GM21528 (cell line): ENCODE measurements around the gene BCAS2.

Experiments used
- ATAC-seq: cut with Tn5 transposase; IDR thresholded peaks from one replicate; pipeline ENCODE4 v1.9.1; 2021; ENCODE audit warnings: mild to moderate bottlenecking, moderate library complexity; ENCODE audit not compliant: unreplicated experiment, low FRiP score

Gene BCAS2

DNA sequence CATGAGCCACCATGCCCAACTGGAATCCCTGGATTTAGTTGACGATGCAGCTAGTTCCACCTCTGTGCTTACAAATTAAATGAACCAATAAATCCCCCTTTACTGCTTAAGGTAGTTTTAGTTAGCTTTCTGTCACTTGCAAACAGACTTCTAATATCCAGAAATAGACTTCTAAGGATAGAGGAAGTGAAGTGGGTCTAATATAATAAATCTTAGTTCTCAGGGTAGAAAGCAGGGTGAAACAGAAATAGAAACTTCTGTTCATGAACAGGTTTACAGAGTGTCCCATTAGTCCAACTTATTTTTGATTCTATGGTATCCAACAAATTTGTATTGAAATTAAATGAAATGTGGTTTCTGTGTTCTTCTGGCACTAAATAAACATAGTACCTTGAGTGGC, 20.1 kb downstream of the BCAS2 start:
- ATAC-seq: no peak

DNA sequence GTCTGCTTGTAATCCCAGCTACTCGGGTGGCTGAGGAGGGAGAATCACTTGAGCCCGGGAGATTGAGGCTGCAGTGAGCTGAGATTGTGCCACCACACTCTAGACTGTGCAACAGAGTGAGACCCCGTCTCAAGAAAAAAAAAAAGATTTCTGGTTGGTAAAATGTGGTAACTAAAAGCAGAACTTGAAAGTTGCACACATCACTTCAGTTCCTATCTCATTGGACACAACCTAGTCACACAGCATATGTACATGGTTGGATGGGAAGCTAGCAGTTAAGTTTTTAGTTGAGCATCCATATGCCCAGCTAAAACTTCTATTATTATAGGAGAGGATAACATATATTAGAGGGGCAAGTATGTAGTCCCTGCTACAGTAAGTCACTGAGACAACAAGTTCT, 22.1 kb downstream of the BCAS2 start:
- no peak for ATAC-seq

DNA sequence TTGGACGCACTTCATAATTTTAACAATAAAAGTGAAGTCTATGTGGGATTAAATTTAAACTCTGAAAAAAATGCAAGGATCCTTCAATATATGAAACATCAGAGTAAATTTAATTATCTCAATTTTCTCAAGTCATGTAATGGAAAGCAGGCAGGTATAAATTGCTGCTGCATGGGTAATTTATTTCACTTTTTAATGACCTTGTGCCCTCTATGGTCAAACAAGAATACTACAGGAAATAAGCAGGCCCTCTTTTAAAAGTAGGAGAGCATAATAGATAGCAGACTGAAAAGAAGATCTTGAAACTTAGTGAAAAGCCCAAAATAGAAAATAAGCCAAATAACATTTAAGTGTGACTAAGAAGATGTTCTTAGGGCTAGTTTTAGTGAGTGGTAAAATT, 22.9 kb downstream of the BCAS2 start:
- ATAC-seq: no peak

DNA sequence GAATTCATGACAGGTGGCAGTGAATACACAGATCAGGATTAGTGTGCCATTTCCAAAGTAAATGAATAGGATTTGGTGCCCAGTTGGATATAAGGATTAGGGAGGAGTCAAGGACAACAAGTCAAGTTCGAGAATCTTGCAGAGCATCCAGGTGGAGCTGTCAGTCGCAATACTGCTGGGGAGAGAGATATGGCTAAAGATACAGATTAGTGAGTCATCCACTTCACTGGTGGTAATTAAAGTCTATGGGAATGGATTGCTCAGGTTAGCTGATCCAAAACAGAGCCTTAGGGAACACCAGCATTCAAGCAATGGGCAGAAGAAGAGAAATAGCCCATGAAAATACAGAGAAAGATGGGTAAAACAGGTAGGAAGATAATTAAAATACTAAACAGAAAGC, 26.8 kb downstream of the BCAS2 start:
- ATAC-seq: no peak

DNA sequence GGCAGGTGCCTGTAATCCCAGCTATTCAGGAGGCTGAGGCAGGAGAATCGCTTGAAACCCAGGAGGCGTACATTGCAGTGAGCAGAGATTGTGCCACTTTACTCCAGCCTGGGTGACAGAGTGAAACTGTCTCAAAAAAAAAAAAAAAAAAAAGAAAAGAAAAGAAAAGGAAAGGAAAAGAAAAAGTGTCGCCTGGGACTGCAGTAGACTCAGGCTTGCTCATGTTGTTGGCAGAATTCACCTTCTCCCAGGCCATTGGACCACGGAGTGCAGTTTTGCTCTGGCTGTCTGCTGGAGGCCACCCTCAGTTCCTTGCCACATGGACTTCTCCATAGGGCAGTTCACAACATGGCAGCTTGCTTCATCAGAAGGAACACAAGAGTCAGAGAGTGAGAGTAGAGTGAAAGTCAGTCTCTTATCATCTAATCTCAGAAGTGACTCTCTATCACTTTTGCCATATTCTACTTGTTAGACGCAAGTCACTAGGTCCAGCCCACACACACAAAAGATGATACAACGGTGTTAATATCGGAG, 29.2 kb downstream of the BCAS2 start:
- ATAC-seq: no peak

DNA sequence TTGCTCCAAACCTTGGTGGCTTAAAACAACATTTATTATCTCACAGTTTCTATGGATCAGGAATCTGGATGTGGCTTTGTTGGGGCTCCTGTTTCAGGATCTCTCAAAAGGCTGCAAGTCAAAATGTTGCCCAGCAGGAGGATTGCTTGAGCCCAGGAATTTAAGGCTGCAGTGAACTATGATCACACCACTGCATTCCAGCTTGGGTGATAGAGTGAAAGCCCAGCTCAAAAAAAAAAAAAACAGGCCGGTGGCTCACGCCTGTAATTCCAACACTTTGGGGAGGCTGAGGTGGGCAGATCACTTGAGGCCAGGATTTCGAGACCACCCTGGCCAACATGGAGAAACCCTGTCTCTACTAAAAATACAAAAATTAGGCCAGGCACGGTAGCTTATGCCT, 30.0 kb downstream of the BCAS2 start:
- ATAC-seq: no peak

DNA sequence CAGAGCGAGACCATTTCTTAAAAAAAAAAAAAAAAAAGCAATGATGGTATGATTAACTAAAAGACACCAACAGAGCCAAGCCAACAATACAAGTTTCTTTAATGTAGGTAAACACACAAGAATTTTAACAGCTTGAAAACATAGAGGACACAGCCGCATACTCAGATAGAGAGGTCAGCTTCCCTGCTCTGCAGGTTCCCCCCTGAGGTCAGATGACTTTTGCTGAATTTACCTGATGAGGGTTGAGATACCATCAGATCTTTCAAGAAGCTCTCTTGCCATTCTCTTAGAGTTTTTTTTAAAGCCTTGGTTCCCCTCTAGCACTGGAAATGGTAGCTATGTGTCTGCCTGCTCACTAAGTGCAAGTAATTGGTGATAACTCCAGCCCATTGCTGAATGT, 31.1 kb downstream of the BCAS2 start:
- ATAC-seq: no peak

DNA sequence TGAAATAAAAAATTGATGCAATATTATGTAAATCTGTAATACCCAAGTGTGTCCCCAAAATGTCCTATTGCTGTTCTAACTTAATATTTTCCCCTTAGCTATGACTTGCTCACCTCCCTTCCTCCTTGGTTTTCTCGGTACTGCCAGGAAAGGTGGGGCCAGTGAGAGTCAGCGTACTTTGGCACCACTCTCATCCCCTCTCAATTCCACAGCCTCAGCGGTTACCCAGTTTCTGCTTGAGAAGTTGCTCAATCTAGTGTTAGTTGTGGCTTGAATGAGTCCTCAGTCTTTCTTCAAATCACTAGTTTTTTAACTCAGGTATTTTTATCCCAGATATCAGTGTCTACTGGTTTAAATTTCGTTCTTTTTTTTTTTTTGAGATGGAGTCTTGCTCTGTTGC, 32.3 kb downstream of the BCAS2 start:
- ATAC-seq: no peak

DNA sequence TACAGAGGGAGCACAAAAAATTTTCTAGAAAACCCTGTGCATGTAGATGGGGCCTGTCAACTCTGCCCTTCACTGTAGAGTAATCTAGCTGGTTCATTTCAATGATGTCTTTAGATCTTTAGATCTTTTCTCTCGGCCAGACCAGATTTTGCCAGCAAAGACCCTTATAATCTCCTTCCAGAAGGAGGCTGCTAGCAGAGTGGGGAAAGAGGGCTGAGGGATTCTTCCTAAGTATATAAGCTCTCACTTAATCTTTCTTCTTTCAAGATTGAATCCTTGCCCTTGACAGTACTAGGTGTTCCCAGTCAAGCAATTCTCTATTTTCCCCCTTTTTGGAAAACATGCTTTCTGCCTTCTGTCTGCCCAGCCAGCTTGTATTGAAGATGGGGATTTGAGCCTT, 34.3 kb downstream of the BCAS2 start:
- ATAC-seq: no peak

DNA sequence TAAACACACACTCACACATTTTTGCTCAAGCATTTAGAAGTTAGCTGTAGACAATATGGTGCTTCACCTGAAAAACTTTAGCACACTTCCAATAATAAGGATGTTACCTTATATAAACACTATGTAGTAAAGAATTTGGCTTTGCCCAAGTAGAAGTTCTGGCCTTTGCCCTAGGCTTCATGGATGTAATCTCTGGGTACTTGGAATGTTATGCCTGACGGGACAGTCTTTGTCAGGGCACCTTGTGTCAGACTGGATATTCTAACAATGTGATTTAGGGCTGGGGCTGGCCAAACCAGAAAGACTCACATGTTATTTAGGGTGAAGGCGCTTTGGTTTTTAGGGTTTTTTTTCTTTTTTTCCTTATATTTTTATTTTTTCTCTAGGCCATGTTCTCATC, 35.6 kb downstream of the BCAS2 start:
- no peak for ATAC-seq

DNA sequence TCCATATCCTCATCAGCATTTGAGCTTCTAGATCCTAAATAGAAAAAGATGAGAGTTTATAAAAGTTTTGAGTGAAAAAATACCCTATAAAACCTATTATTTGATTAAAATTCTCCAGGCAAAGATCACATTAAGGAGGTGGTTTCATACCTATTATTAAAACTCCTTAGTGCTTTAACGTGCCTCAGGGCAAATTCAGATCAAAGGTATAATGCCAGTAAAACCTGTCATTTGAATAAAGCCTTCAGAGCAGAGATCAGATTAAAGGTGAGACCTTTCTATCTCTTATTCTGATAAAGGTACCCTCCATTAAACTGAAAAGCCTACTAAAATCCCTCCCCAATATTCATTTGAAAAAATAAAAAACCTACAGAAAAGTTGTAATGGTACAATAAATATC, 36.1 kb downstream of the BCAS2 start:
- no peak for ATAC-seq

DNA sequence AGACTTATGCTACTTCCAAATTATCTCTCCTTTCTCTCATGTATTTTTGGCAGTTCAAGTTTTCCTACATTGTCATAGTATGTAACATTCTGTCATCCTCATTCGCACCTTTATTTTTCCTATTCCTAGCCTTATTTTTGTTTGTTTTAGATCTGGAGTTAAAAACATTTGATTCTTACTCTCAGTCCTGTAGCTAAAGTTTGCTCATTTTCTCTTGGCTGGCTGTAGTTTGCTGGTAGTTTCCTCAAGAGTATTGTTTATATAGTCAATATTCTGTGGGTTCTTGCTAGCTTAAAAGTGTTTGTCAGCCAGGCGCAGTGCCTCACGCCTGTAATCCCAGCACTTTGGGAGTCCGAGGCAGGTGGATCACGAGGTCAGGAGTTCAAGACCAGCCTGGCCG, 40.6 kb downstream of the BCAS2 start:
- ATAC-seq: no peak

DNA sequence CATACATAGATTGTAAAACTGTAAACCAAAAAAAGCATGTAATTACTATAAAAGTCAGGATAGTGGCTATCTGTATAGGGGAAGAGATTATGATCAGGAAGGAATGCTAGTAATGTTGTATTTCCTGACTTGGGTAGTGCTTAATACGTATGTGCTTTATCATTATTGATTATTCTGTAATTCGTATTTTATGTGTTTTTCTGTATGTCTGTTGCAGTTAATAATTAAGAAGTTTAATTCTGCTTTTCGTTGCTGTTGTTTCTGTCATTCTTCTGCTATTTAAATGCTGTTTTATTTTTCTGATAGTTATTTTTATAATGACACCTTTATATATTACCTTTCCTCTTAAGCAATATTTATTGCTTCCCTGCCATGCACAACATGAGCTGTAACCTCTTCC, 41.1 kb downstream of the BCAS2 start:
- ATAC-seq: no peak

DNA sequence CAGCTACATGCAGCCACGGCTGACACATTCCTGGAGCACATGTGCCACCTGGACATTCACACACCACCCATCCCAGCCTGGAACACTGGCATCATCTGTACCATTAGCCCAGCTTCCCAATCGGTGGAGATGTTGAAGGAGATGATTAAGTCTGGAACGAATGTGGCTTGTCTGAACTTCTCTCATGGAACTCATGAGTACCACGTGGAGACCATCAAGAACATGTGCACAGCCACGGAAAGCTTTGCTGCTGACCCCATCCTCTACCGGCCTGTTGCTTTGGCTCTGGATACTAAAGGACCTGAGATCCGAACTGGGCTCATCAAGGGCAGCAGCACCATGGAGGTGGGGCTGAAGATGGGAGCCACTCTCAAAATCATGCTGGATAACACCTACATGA, 45.4 kb downstream of the BCAS2 start:
- no peak for ATAC-seq

DNA sequence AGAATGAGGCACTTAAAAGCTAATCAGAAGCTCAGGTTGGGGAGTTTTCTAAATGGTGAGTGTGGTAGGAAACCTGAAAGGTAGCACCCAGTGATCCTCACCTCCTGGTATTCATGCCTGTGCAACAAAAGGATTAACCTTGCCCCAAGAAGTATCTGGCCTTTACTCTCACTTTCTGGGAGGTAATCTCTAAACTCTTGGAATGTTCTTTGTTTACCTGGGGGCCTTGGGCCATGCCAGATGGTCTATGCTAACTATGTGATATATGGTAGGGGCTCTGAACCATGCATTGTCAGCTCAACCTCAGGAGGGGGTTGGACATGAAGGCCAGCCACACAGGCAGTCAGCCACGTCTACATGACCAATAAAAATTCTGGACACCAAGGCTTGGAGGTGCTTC, 46.0 kb downstream of the BCAS2 start:
- no peak for ATAC-seq

DNA sequence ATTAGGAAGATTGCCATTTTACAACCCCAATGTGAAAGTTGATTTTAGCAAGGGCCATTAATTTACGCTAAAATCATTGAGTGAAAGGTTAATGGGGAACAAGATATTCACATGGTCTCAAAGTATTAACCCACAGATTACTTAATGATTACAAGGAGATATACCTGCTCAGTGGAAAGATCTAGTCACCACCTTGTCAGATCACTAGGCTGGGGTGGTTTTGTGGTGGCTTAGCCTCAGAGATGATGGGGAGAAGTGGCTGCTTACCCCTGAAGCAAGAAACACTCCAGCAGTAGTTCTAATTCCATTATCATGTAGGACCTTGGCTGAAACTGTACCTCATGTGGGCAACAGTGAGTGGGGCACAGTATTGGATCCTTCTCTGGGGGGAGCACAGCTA, 50.3 kb downstream of the BCAS2 start:
- no peak for ATAC-seq

DNA sequence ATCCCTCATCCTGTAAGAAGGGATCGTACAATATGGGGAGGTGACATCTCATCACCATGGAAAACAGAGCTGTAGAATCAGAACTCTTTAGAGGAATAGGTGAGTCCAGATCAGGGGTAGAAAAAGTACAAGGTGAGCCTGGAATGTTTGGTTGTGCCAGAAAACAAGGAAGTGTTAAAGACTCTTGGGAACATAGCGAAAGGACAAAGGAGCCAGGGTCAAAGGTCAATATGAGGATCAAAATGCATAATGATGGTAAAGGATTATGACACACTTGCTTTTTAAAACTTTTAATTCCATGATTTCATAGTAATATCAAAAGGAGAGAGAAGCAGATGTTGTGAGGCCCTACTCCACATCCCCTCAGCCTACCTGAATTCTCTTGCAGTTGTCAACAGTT, 51.2 kb downstream of the BCAS2 start:
- ATAC-seq: no peak

DNA sequence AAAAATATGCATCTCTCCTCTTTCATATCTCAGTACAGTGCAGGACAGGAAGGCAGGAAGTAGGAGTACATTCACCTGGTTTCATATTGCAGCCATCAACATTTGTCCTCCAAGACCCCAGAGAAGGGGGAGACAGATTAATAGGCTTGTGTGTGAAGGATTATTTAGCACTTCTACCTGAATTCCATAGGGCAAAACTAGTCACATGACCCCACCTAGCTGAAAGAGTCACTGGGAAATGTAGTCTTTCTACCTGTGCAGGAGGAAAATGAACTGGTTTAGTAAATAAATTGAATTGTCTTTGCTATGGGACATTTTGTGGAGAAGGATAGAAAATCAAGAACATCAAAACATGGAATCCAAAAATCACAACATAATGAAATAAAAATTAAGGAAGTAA, 56.5 kb downstream of the BCAS2 start:
- ATAC-seq: no peak

DNA sequence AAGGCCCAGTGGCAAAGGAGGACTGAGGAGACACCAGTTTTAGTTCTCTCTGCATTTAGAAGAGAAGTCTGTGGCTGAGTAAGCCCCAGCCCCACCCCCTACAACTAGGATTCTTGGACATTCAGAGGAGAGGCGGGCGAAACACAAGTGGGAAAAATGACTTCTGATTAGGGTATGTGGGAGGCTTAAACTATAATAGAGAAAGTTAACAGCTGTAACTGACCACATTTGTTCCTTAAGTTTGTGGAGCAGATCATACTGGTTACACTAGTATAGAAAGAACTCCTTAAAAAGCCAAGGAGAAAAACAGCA, 59.2 kb downstream of the BCAS2 start:
- ATAC-seq: no peak

DNA sequence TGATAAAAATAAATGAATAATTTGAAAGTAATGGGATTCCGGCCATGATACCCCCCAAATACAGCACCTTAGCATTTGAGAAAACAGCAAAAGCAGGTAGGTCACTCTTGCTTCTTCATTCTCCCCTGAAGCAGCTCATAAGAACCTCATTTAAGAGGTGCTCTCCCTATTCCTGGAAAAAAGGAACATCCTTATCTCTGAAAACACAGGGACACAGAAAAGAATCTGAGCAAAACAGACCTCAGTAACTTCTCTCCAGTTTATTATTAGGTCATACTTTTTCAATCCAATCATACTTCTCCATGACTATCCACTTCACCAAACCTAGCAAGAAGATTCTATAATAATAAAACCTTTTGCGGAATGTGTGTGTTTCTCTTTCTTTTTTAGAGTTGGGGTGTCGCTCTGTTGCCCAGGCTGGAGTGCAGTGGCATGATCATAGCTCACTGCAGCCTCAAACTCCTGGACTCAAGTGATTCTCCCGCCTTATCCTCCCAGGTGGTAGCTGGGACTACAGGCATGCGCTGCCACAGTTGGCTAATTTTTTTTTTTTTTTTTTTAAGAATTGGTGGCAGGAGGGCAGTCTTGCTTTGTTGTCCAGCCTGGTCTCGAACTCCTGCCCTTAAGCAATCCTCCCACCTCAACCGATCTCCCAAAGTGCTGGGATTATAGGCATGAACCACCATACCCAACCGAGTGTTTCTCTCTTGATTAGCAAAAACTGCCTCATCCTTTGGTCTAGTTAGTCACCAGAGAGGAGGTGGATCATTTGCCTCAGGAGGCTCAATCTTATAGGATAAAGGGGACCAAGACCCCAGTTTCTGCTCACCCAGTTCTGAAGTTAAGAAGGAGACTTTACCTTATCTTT, 59.8 kb downstream of the BCAS2 start:
- no peak for ATAC-seq
